Measurements from ENCODE around the gene SGCD.

The SGCD gene

GRCh38 chr5:156588306-156588705, 261.3 kb downstream of the SGCD start:
- TF ChIP-seq, protein P1, sequence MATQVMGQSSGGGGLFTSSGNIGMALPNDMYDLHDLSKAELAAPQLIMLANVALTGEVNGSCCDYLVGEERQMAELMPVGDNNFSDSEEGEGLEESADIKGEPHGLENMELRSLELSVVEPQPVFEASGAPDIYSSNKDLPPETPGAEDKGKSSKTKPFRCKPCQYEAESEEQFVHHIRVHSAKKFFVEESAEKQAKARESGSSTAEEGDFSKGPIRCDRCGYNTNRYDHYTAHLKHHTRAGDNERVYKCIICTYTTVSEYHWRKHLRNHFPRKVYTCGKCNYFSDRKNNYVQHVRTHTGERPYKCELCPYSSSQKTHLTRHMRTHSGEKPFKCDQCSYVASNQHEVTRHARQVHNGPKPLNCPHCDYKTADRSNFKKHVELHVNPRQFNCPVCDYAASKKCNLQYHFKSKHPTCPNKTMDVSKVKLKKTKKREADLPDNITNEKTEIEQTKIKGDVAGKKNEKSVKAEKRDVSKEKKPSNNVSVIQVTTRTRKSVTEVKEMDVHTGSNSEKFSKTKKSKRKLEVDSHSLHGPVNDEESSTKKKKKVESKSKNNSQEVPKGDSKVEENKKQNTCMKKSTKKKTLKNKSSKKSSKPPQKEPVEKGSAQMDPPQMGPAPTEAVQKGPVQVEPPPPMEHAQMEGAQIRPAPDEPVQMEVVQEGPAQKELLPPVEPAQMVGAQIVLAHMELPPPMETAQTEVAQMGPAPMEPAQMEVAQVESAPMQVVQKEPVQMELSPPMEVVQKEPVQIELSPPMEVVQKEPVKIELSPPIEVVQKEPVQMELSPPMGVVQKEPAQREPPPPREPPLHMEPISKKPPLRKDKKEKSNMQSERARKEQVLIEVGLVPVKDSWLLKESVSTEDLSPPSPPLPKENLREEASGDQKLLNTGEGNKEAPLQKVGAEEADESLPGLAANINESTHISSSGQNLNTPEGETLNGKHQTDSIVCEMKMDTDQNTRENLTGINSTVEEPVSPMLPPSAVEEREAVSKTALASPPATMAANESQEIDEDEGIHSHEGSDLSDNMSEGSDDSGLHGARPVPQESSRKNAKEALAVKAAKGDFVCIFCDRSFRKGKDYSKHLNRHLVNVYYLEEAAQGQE (IDR thresholded peaks at IDR 0.05; ENCODE audit: insufficient read depth in 1 of 2, low read depth in 2 of 2, low read length in 2 of 2): no peak
- TF ChIP-seq POLR2AphosphoS5 (IDR thresholded peaks at IDR 0.05; ENCODE audit: low read depth, low read length) (no peak), TAF1 (IDR thresholded peaks at IDR 0.05; ENCODE audit: borderline replicate concordance, insufficient read depth, low read length) (no peak), SIN3A (IDR thresholded peaks at IDR 0.05; ENCODE audit: borderline replicate concordance, insufficient read depth, low read length) (no peak), FOXP2 (optimal IDR thresholded peaks at IDR 0.05; ENCODE audit: borderline replicate concordance, extremely low read depth, extremely low read length, insufficient read depth) (no peak)

DNA sequence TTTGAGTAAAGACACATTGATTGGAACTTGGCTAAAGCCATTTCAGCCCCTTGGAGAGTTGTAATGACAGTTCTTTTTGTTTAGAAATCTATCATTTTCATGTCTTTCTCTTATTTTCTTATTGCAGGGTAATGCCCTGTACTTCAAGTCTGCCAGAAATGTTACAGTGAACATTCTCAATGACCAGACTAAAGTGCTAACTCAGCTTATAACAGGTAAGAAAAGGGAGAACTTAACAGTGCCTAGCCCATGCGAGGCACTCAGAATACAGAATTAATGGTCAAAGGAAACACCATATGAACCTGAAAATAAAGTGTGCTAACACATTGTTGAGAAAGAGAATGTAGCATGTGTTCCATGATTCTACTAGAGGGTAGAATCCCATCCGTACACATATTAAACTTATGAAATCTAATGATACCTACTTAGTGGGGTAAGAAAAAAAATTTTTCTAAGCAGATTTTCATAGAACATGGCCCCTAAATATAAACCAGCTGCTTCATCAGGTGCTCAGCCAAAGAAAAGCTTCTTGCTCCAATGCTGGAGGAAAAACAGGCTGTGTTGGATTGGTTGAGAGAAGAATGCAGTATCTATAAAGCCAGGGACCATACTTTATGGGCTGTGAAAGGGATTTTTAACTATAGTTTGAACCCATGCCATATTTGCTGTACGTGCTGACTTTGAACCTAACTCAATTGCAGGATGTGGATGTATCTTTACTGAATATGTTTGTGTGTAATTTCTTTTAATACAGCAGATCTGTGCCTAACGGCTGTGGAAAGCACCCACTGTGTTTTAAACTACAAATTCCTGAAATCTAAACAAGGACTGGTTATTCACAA, 262.4 kb downstream of the SGCD start:
- TF ChIP-seq FOXP2 (optimal IDR thresholded peaks at IDR 0.05; ENCODE audit: borderline replicate concordance, extremely low read depth, extremely low read length, insufficient read depth) (no peak), TAF1 (IDR thresholded peaks at IDR 0.05; ENCODE audit: borderline replicate concordance, insufficient read depth, low read length) (no peak), POLR2AphosphoS5 (IDR thresholded peaks at IDR 0.05; ENCODE audit: low read depth, low read length) (no peak), SIN3A (IDR thresholded peaks at IDR 0.05; ENCODE audit: borderline replicate concordance, insufficient read depth, low read length) (no peak)
- TF ChIP-seq, protein P1 (IDR thresholded peaks at IDR 0.05; ENCODE audit: insufficient read depth in 1 of 2, low read depth in 2 of 2, low read length in 2 of 2): no peak

- TF ChIP-seq SIN3A (IDR thresholded peaks at IDR 0.05; ENCODE audit: borderline replicate concordance, insufficient read depth, low read length): no peak
- TF ChIP-seq TAF1 (IDR thresholded peaks at IDR 0.05; ENCODE audit: borderline replicate concordance, insufficient read depth, low read length): no peak
- no peak for TF ChIP-seq POLR2AphosphoS5 (IDR thresholded peaks at IDR 0.05; ENCODE audit: low read depth, low read length)
- TF ChIP-seq FOXP2 (optimal IDR thresholded peaks at IDR 0.05; ENCODE audit: borderline replicate concordance, extremely low read depth, extremely low read length, insufficient read depth): no peak
- TF ChIP-seq, protein P1 (IDR thresholded peaks at IDR 0.05; ENCODE audit: insufficient read depth in 1 of 2, low read depth in 2 of 2, low read length in 2 of 2): no peak
These were observed 262.9 kb downstream of the SGCD start for GRCh38 chr5:156589946-156590216.

DNA sequence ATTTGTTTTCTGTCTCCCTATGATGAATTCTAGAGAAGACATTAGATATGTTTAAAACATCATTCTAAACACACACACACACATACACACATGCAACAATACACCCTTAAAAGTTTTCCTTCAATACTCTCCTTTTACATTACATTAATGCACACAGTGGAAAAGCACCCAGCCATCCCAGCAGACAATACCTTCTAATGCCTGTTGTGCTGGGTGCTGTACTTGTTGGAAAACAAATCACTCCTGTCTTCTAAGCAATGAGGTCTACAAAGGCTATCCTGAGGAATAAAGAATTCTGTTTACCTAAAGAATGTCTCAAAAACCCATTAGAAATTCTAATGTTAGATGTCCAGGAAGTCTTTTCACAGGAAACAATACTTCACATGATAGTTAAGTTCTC, 264.0 kb downstream of the SGCD start:
- no peak for TF ChIP-seq SIN3A (IDR thresholded peaks at IDR 0.05; ENCODE audit: borderline replicate concordance, insufficient read depth, low read length)
- TF ChIP-seq, protein P1 (IDR thresholded peaks at IDR 0.05; ENCODE audit: insufficient read depth in 1 of 2, low read depth in 2 of 2, low read length in 2 of 2): no peak
- TF ChIP-seq POLR2AphosphoS5 (IDR thresholded peaks at IDR 0.05; ENCODE audit: low read depth, low read length): no peak
- no peak for TF ChIP-seq FOXP2 (optimal IDR thresholded peaks at IDR 0.05; ENCODE audit: borderline replicate concordance, extremely low read depth, extremely low read length, insufficient read depth)
- no peak for TF ChIP-seq TAF1 (IDR thresholded peaks at IDR 0.05; ENCODE audit: borderline replicate concordance, insufficient read depth, low read length)
